GM18511 (cell line): ENCODE data around the gene ZNF610.
A peak's percentile ranks its signal among the peaks of the same experiment; 100 is the strongest.
"Not testable (repeated sequence)": the region's sequence is repeated elsewhere in the genome, so short reads cannot be mapped to it uniquely, and the experiment has no call there.

Experiments
- ATAC-seq: cut with Tn5 transposase; IDR thresholded peaks from one replicate; pipeline ENCODE4 v1.9.1; 2021; ENCODE audit warnings: mild to moderate bottlenecking, moderate library complexity; ENCODE audit not compliant: unreplicated experiment

The ZNF610 gene

GRCh38 chr19:52336117-52336790 lies at the start of gene ZNF610:
Gene ZNF610, plus strand, starts transcription at chr19:52336243. Its CDS starts 12,930 bp downstream, at chr19:52349173.
- ATAC-seq = peak; percentile 69

- no peak for ATAC-seq
These were observed 49.8 kb upstream of the ZNF610 start for GRCh38 chr19:52286256-52286655.

GRCh38 chr19:52291781-52292180 lies 44.3 kb upstream of the ZNF610 start:
- ATAC-seq = no peak

- ATAC-seq = not testable (repeated sequence)
These were observed 43.1 kb upstream of the ZNF610 start for GRCh38 chr19:52292946-52293345.

GRCh38 chr19:52296400-52296772 lies 39.7 kb upstream of the ZNF610 start:
- ATAC-seq = no peak

- peak; percentile 65 for ATAC-seq
These were observed 39.1 kb upstream of the ZNF610 start, which contains the start of gene ZNF480 for GRCh38 chr19:52296773-52297600. Gene ZNF480, plus strand, starts transcription at chr19:52297169. Its CDS starts 3,244 bp downstream, at chr19:52300413.

- ATAC-seq = peak; percentile 40
These were observed 38.3 kb upstream of the ZNF610 start for GRCh38 chr19:52297601-52298364.

- no peak for ATAC-seq
These were observed 28.8 kb upstream of the ZNF610 start for GRCh38 chr19:52307275-52307674.

- ATAC-seq = no peak
These were observed 13.6 kb upstream of the ZNF610 start for GRCh38 chr19:52322429-52322828.

GRCh38 chr19:52331757-52332156 lies 4.3 kb upstream of the ZNF610 start:
- no peak for ATAC-seq

GRCh38 chr19:52335768-52336116 lies 301 bp upstream of the ZNF610 start:
- ATAC-seq = peak; percentile 26

- no peak for ATAC-seq
These were observed 843 bp downstream of the ZNF610 start for GRCh38 chr19:52336791-52337381.

GRCh38 chr19:52339022-52339421 lies 3.0 kb downstream of the ZNF610 start:
- not testable (repeated sequence) for ATAC-seq

- ATAC-seq = no peak
These were observed 7.5 kb downstream of the ZNF610 start for GRCh38 chr19:52343548-52343947.

GRCh38 chr19:52345162-52345561 lies 9.1 kb downstream of the ZNF610 start:
- ATAC-seq = no peak

GRCh38 chr19:52351512-52351911 lies 15.5 kb downstream of the ZNF610 start:
- ATAC-seq = no peak

GRCh38 chr19:52366414-52366824 lies 30.4 kb downstream of the ZNF610 start:
- no peak for ATAC-seq

- peak; percentile 81 for ATAC-seq
These were observed 33.7 kb downstream of the ZNF610 start, which contains the start of gene ZNF880 for GRCh38 chr19:52369559-52370340. Gene ZNF880, plus strand, starts transcription at chr19:52369923. Its CDS starts 43 bp downstream, at chr19:52369966.

- no peak for ATAC-seq
These were observed 34.3 kb downstream of the ZNF610 start for GRCh38 chr19:52370341-52370710.

- ATAC-seq = no peak
These were observed 55.1 kb downstream of the ZNF610 start for GRCh38 chr19:52391135-52391534.
